Measurements from ENCODE around the gene RNF126. TPM values are rescaled to one million over a fixed set of nuclear protein-coding genes. Genes with fewer than 3 reads are reported as not detected.

Gene RNF126
- total RNA-seq, 4 donors from 2014 or later, result 96.0 to 118 (median 106) TPM

DNA sequence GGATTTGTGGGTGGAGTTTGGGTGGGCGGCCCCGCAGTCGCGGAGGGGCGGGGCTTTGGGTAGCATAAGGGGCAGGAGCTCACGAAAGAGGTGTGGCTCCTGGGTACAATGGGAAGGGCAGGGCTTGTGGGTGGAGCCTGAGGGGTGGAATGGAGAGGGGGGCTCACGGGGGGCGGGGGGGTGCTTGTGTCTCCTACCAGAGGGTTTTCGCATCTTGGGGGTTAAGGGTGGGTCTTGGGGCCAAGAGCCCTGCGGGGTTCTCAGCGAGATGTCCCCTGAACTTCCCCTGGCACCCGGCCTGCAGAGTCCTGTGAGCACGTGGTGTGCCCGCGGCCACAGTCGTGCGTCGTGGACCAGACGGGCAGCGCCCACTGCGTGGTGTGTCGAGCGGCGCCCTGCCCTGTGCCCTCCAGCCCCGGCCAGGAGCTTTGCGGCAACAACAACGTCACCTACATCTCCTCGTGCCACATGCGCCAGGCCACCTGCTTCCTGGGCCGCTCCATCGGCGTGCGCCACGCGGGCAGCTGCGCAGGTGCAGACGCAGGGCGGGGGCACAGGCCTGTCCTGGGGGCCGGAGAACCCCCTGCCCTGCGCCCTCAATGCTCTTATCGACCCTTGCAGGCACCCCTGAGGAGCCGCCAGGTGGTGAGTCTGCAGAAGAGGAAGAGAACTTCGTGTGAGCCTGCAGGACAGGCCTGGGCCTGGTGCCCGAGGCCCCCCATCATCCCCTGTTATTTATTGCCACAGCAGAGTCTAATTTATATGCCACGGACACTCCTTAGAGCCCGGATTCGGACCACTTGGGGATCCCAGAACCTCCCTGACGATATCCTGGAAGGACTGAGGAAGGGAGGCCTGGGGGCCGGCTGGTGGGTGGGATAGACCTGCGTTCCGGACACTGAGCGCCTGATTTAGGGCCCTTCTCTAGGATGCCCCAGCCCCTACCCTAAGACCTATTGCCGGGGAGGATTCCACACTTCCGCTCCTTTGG lies 18.3 kb upstream of the RNF126 start:
- Histone ChIP-seq H3K27me3 (peaks cover 2% of the 10 kb centered on the region), H3K4me1 (peaks cover 35% of the 10 kb centered on the region), H3K36me3 (no peaks in the 10 kb centered on the region), H3K9me3 (no peaks in the 10 kb centered on the region), H3K4me3 (peak overlapping the region; percentile 93), H3K27ac (peak overlapping the region; percentile 98)
- DNase-seq (ENCODE audit: low spot score in 2 of 2), result peak in 1 of 2 donors; percentile 83
- WGBS, result 65% methylated on average over 33 of the region's 54 CpGs
- TF ChIP-seq CTCF (IDR thresholded peaks at IDR 0.05), result no peak

GRCh38 chr19:680287-681028 lies 17.4 kb upstream of the RNF126 start:
- Histone ChIP-seq H3K4me1 (peaks cover 42% of the 10 kb centered on the region), H3K27me3 (peaks cover 4% of the 10 kb centered on the region)

DNA sequence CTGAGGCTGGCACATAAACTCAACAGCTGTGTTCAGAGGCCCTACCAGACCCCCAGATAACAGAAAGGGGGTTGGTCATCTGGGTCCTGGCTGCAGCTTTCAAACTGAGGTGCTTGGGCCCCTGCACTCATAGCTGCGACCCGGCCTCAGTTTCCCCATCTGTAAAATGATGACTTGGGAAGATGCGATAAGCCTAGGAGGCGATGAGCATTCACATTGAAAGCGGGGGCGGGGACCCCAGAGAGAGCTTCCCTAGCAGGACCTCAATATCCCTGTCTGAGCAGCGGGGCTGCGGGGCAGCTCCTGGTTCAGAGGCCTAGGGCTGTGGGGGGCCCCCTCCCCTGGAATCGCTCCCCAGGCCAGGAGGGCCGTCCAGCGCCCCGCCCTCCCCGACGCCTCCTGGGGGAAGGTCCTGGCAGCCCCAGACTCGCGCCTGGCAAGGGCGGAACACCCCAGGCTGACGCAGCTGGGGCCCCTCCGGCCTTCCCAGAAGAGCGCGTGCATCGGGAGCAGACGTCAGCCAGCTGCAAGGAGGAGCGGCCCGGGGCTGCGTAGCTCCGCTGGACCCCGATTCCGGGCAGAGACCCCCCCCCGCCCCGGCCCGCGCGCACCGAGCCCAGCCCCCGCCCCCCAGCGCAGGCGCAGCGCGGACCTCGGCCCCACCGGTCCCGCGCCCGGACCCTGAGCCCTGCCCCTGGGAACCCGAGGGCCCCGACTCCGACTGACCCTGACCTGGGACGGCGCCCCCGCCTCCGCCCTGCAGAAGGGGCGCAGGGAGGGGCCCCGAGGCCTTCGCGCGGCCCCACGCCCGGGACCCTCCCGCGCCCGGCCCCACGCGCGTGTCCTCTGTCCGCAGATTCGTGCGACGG lies 16.6 kb upstream of the RNF126 start:
- peaks cover 4% of the 10 kb centered on the region for H3K27me3 ChIP-seq
- peak overlapping the region; percentile 93 for H3K4me3 ChIP-seq
- peak in 1 of 2 donors; percentile 86 for DNase-seq (ENCODE audit: low spot score in 2 of 2)
- H3K36me3 ChIP-seq, result no peaks in the 10 kb centered on the region
- no peaks in the 10 kb centered on the region for H3K9me3 ChIP-seq
- peak overlapping the region; percentile 98 for H3K27ac ChIP-seq
- WGBS, result no CpG with 5 or more reads among the region's 69 CpGs
- peaks cover 47% of the 10 kb centered on the region for H3K4me1 ChIP-seq
- TF ChIP-seq POLR2A (IDR thresholded peaks at IDR 0.05) (peak; percentile 28 to 82), POLR2AphosphoS5 (IDR thresholded peaks at IDR 0.05) (peak in 1 of 3 donors; percentile 57), CTCF (IDR thresholded peaks at IDR 0.05) (no peak), EP300 (IDR thresholded peaks at IDR 0.05) (no peak)

More at GRCh38 chr19:680287-681028, 17.4 kb upstream of the RNF126 start:
- H3K4me3 ChIP-seq, result peak overlapping the region; percentile 93
- H3K9me3 ChIP-seq, result no peaks in the 10 kb centered on the region
- H3K36me3 ChIP-seq, result no peaks in the 10 kb centered on the region
- H3K27ac ChIP-seq, result peak overlapping the region; percentile 98
- DNase-seq (ENCODE audit: low spot score in 2 of 2), result peak; percentile 100
- WGBS, result 0% methylated on average over 15 of the region's 70 CpGs
- TF ChIP-seq CTCF (IDR thresholded peaks at IDR 0.05), result peak; percentile 48 to 74
- peak in 1 of 2 donors; percentile 92 for TF ChIP-seq POLR2A (IDR thresholded peaks at IDR 0.05)
- peak in 1 of 3 donors; percentile 22 for TF ChIP-seq POLR2AphosphoS5 (IDR thresholded peaks at IDR 0.05)
- no peak for TF ChIP-seq EP300 (IDR thresholded peaks at IDR 0.05)

DNA sequence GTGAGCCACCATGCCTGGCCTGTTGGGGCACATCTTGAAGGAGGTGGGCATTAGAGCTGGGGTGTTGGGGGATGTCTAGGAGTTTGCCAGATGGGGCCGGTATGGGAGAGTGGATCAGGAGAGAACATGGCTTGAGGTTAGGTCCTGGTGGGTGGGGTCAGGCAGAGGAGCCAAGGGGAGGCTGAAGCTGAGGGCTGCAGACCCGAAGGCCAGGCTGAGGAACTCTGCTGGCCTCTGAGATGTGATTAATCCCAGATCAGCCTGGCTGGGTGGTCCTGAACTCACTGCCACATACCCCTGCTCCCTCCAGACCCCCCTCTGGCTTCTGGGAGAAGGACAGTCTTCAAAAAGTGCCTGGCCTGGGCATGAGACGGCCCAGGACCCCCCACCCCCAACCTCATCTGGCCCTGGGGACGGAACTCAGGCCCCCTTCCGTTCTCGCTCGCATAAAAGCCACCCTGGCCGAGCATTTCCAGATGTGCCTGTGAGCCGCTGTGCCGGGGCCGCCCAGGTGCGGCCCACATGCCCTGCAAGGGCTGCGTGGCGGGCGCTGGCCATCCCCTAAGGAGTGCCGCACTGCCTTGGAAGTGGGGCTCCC lies 15.9 kb upstream of the RNF126 start:
- Histone ChIP-seq H3K27ac (peak overlapping the region; percentile 98), H3K9me3 (no peaks in the 10 kb centered on the region), H3K27me3 (peaks cover 4% of the 10 kb centered on the region), H3K4me1 (peaks cover 47% of the 10 kb centered on the region), H3K4me3 (peak overlapping the region; percentile 93), H3K36me3 (no peaks in the 10 kb centered on the region)
- TF ChIP-seq POLR2AphosphoS5 (IDR thresholded peaks at IDR 0.05) (no peak), CTCF (IDR thresholded peaks at IDR 0.05) (no peak), EP300 (IDR thresholded peaks at IDR 0.05) (no peak), POLR2A (IDR thresholded peaks at IDR 0.05) (no peak)
- 79% methylated on average over 2 of the region's 16 CpGs for WGBS
- peak in 1 of 2 donors; percentile 79 for DNase-seq (ENCODE audit: low spot score in 2 of 2)
